GM19240 (cell line): Measurements from ENCODE around the gene INO80D.
A peak's percentile ranks its signal among the peaks of the same experiment; 100 is the strongest.
"Not testable (repeated sequence)": the region's sequence is repeated elsewhere in the genome, so short reads cannot be mapped to it uniquely, and the experiment has no call there.

Experiments used
- DNase-seq: peaks from one replicate; pipeline ENCODE4 v3.0.0; 2011; ENCODE audit warnings: low spot score; ENCODE audit not compliant: insufficient read length

The INO80D gene

DNA sequence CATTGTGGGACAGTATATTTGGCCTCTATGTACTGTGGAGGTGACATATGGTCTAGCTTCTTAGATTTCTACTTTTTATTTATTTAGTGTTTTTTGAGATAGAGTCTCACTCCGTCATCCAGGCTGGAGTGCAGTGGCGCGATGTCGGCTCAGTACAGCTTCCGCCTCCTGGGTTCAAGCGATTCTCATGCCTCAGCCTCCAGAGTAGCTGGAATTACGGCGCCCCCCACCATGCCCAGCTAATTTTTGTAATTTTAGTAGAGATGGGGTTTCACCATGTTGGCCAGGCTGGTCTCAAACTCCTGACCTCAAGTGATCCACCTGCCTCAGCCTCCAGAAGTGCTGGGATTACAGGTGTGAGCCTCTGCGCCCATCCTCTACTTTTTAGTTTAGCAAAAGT lies 99.6 kb downstream of the INO80D start:
- not testable (repeated sequence) for DNase-seq

DNA sequence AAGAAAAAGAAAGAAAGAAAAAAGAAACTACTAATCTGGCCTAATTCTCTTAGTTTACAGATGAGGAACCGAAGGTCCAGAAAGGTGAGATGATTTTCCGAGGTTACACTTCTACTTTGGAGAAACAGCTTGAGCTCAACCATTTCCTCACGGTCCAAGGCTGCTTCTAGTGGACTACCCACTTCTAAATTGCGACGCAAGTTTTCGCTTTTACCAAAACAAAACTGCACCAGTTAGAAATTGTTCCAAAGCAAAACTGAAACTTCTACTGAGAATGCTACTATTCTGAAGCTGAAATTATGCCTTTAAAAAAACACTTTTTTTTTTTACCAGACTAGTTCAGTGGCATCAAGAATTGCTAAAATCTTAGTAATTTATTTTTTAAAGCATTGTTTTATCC lies 101.6 kb downstream of the INO80D start:
- peak; percentile 47 for DNase-seq

DNA sequence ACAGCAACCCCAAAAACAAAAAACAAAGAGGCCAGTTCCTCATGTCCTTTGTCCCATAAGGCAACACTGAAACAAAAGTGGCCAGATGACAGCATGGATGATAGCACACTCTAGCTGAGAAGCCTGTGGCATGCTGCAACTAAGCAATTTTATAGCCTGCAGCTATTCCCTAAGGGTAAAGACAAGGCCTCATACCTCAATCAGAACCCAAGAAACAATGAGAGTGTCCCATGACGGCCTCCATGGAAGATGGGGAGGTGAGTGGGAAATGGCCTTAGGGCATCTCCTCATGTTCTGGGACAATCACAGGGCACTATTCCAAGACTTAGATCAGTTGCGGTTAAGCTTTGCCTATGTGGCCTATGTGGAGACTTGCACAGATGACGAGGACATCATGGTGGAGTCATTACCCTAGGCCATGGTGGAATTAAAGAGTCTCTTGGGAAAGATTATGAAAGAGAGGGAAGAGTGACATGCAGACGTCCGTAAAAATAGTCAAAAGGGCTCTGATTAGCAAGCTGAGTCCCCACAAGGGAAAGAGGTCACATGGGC lies 103.1 kb downstream of the INO80D start:
- DNase-seq, result no peak

DNA sequence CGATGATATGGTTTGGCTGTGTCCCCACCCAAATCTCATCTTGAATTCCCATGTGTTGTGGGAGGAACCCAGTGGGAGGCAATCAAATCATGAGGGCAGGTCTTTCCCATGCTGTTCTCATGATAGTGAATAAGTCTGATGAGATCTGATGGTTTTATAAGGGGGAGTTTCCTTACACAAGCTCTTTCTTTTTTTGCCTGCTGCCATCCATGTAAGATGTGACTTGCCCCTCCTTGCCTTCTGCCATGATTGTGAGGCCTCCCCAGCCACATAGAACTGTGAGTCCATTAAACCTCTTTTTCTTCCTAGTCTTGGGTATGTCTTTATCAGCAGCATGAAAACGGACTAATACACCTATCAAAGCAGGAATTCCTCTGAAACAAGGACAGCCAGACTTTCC lies 107.2 kb downstream of the INO80D start:
- DNase-seq, result not testable (repeated sequence)

DNA sequence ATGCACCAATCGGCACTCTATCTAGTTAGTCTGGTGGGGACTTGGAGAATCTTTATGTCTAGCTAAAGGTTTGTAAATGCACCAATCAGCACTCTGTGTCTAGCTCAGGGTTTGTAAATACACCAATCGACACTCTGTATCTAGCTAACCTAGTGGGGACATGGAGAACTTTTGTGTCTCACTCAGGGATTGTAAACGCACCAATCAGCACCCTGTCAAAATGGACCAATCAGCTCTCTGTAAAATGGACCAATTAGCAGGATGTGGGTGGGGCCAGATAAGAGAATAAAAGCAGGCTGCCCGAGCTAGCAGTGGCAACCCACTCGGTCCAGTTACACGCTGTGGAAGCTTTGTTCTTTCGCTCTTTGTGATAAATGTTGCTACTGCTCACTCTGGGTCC lies 108.3 kb downstream of the INO80D start:
- DNase-seq, result not testable (repeated sequence)

DNA sequence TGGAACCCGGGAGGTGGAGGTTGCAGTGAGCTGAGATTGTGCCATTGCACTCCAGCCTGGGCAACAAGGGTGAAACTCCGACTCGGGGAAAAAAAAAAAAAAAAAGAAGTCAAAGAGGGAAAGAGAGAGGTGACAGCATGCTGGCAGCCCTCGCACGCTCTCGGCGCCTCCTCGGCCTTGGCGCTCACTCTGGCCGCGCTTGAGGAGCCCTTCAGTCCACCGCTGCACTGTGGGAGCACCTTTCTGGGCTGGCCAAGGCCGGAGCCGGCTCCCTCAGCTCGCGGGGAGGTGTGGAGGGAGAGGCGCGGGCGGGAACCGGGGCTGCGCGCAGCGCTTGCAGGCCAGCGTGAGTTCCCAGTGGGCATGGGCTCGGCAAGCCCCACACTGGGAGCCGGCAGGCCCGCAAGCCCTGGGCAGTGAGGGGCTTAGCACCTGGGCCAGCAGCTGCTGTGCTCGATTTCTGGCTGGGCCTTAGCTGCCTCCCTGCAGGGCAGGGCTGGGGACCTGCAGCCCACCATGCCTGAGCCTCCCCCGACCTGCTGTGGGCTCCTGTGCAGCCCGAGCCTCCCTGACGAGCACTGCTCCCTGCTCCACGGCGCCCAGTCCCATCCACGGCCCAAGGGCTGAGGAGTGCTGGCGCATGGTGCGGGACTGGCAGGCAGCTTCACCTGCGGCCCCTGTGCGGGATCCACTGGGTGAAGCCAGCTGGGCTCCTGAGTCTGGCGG lies 108.9 kb downstream of the INO80D start:
- DNase-seq, result not testable (repeated sequence)

DNA sequence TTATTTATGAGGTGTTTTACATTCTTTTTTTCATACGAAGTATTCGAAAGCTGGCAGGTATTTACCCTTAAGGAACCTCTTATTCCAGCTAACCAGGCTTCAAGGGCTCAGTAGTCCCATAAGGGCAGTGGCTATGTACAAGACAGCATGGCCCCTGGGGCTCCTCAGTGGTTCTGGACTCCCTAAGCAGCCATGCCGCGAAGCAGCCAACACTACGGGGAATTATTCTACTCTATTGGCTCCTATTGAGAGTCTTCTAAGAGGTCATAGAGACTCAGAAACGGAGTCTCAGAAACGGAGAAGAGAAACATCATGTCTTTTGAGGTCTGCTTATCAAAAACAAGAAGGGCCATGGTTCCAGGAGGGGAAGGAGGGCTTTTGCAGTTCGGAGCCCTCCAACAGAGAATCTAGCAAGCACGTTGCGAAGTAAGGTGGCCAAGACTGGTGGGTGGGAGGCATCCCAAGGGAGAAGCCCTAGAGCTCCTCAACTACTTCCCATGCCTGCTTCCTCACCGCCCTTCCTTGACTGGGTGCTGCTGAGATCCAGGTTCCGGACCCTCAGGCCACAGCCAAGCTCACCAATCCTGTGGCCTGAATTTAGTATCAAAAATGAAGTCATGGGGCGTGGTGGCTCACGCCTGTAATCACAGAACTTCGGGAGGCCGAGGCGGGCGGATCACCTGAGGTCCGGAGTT lies 109.7 kb downstream of the INO80D start:
- no peak for DNase-seq

DNA sequence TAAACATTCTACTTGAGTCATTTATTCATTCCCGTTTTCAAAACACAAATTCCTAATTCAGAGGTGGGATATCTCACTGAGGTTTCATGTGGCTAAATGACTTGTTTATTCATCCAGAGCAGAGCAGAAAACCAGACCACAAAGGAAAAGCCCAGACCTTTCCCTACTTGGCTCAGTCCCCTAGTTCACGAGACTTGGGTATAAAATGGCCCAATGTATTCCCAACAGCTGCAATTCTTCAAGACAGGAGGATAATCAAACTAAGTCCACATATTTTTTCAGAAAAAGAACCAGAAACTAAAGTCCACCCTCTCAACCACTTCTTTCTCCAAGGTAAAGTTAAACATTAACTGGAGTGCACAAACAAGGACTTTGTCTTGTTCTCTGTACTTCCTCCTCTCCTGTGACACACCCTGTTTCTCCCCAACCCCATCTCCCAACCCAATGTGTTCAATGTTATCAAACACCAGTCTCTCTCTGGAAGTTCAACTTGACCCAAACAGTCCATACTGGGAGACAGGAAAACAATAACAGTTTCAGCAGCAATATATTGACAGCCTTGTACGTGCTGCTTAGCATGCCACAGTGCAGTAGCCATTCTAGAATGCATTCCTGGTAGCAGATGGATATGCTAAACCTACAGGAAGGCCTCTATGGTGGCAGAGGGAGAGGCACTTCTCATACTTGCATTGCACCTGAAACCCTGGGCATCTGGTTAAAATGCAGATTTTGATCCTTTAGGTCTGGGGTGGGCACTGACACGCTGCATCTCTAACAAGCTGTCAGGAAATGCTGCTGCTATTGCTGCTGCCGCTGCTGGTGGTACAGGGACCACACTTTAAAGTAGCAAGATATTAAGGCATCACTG lies 110.7 kb downstream of the INO80D start:
- no peak for DNase-seq

DNA sequence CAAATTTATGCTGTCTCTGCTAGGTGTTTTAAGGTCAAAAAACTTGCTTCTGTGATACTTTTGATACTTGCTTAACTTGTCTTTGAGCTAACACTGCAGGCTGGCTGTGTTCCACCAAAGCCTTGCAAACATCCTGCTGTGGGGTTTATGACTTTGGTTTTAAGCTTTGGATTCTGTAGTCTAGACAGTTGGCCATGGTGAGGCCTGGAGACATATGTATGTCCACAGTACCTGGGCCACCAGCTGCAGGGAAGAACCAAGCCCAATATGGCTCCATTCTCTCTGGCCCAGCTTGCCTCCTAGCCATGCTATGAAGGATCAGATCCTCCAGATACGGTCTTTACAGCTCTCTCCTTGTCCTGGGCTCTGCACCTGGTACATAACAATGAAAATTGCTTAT lies 113.9 kb downstream of the INO80D start:
- DNase-seq, result no peak

DNA sequence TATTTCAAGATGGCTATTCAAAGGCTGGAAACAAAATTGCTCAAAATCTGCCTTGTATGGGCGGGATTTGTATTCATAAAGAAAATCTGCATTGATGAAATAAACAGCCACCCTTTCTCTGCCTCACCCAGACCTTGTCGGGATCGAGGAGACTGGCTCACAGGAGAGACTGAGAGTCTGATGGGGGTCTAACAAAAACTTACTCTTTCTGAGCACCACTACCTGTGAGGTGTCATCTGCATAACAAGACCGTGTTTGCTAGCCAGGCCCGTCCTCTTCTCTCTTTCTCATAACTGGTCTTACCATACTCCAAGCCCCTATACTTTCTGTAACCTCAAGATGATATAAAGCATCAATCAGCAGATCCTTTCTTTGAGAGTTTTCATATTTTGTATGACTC lies 115.6 kb downstream of the INO80D start:
- DNase-seq, result no peak

DNA sequence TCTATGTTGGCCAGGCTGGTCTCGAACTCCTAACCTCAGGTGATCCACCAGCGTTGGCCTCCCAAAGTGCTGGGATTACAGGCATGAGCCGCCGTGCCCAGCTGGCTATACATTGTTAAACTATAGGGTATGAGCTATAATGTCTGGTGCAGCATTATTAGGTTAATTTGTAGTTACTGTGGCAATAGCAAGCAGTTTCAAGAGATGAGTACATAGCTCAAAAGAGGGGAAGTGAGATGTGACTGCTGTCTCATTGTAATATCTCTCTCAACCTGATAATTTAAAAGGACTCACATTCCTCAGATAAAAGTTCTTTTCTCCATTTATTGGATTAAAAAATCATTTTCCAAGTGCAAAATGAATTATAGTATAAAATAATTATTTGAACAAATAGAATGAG lies 116.4 kb downstream of the INO80D start:
- DNase-seq, result no peak

DNA sequence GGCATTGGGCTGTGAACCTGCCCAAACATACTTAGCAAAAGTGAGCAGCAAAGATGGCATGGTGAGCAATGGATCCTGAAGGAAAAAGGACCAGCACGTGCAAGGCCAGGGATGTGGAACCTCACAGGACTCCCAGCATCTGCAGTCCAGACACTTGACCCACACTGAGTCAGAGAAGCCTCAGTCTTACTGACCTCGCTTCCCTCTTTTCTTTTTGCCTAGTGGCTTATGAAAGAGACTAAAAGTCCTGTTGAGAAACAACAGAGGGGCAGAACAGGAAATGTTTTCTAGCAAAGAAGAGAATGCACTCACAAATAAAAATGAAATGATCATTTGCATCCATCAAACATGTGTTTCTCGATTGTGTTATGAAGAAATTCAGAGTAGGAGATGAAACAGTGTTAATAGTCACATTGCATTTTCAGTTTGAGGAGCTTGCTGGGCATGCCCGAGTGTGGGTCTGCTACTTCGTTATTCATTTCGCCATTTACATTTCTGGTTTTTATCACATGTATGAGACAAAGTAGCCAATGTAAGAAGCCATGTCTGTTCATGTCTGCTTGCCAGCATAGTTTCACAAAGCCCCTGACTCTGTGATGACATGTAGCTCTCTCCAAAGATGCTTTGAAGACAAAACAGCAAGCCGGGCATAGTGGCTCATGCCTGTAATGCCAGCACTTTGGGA lies 118.4 kb downstream of the INO80D start:
- no peak for DNase-seq

DNA sequence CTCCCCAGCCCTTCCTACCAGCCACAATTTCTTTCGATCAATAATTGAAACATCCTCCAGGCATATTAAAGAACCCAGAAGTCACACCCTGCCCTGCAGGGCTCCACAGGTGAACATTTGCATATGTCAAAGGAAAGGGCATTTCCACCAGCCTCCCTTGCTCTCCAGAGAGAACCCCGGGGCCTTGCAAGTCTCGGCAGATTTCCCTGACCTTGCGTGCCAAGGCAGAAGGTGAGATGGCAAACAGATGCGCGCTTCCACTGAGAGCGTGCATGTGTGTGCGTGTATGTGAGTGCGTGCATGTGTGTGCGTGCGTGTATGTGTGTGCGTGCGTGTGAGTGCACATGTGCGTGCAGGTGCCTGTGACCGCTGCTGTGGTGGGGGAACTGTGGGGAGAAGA lies 120.3 kb downstream of the INO80D start:
- no peak for DNase-seq

DNA sequence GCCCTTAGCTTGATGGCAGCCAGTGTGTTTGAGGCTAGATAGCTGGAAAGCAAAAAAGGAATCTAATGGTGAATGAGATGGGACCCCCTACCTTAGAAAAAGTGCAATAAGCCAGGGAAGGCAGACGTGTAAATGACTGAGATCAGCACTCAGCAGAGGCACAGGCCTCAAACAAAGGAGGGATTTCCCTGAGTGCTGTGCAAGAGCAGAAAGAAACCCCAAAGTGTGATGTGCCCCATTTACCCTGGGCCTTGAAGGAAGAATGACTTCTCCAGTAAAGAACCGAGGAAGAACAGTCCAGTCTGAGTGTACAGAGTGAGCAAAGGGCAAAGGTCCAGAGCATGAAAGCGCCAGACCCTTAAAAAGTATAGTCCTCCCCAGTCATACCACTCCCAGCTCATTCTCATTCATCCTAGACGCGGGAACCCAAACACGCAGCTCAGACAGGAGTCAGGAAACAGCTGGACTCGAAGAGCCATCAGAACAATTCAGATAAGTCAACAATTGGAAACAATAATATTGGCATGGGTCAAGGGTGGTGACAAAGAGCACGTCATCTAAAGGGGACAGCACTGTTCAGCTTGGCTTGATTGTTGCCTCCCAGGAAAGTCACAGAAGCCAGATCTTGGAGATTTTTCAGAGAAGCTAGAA lies 121.7 kb downstream of the INO80D start:
- no peak for DNase-seq

DNA sequence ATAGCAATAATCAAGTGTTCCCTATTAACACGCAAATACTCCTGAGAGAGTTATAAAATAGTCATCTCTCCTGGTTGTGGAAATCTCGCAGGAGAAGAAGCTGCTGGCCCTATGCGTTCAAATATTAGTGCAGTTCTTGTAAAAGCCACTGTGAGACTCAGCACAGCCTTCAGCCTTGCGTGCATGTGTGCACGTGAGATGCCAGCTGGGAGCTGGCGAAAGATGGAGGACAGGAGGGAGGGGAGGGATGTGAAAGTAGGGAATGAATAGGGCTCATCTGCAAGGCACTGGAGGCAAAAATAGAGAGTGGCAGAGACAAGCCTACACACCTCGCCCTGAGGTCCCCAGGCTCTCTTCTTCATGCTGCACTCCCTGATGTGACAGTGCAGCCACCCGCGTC lies 126.5 kb downstream of the INO80D start:
- DNase-seq, result no peak

DNA sequence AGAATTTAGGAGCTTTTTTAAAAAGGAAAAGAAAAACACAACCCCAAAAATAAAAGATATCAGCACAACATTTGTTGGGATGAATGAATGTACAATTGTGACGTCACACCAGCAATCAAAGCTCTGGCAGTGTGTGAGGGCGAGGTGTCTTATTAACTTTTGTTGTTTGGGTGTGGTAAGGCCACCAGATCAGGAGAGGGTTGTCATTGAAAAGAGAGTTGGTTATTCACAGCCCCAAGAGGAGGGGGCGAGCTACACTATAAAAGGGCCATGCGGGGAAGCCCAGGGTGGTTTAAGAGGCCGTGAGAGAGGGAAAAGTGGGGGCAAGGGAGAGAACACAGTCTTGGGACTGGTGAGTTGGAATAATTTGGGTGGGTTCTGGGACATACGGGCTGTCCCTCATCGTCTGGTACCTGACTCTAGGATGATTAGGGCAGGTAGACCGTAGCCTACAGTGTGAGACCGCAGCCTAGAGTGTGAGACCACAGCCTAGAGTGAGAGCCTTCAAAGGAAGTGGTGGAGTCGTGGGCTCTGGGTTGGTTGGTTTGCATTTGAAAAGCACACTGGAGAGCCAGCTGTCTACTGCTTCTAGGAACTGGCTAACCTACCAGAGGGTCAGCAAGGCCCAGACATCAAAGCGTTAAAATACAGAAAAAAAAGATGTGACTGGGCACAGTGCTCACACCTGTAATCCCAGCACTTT lies 128.4 kb downstream of the INO80D start:
- no peak for DNase-seq

DNA sequence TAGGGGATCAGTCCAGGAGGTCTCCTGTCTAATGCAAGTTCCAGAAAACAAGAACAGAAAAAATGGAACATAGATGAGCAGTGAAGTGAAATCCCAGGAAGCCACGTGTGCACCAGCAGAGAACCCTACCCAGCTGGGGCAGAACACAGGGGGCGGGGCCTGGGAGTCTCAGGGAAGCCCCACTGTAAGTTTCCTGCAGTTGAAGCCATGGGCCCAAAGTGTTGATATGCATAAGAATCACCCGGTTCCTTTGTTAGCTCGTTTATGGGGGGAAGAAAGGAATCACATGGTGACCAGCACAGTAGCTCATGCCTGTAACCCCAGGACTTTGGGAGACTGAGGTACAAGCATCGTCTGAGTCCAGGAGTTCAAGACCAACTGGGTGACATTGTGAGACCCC lies 131.3 kb downstream of the INO80D start:
- DNase-seq, result no peak

DNA sequence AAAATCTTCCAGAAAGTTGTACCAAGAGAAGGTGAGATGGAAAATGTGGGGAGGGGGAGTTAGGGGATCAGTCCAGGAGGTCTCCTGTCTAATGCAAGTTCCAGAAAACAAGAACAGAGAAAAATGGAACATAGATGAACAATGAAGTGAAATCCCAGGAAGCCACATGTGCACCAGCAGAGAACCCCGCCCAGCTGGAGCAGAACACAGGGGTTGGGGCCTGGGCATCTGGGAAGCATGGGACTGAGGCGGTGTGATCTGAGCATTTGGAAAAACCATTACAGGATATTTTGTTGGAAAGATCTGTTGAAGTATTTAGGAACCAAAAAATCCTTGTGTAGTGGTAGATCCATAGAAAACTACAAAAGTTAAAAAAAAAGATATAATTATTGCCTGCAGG lies 133.7 kb downstream of the INO80D start:
- no peak for DNase-seq

DNA sequence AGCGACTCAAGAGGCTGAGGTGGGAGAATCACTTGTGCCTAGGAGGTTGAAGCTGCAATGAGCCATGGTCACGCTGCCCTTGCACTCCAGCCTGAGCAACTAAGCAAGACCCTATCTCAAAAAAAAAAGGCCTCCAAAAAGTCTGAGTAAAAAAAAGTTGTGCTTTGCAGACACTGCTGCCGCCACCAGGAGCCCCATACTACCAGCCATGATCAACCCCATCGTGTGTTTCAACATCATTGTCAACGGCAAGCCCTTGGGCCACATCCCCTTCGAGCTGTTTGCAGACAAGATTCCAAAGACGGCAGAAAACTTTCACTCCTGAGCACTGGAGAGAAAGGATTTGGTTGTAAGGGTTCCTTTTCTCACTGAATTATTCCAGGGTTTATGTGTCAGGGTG lies 137.1 kb downstream of the INO80D start:
- no peak for DNase-seq

DNA sequence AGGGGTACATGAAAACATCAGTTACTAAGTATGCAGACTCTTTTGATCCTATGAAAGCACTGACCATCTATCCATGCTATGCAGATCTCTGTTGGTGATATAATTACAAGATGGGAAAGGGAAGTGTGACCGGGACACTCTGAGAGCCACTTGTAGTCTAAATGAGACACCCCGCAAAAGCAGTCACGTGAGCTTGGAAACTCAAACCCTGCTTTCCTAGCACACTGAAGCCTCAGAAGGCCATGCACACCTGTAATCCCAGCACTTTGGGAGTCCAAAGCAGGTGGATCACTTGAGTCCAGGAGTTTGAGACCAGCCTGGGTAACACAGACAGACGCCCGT lies 137.5 kb downstream of the INO80D start:
- no peak for DNase-seq
